ENCODE measurements around the gene FTCDNL1. TPM values are rescaled to one million over a fixed set of nuclear protein-coding genes. Genes with fewer than 3 reads are reported as not detected.

FTCDNL1 gene
- 1 to 10 TPM; 3.0 to 4.6 TPM for total RNA-seq

DNA sequence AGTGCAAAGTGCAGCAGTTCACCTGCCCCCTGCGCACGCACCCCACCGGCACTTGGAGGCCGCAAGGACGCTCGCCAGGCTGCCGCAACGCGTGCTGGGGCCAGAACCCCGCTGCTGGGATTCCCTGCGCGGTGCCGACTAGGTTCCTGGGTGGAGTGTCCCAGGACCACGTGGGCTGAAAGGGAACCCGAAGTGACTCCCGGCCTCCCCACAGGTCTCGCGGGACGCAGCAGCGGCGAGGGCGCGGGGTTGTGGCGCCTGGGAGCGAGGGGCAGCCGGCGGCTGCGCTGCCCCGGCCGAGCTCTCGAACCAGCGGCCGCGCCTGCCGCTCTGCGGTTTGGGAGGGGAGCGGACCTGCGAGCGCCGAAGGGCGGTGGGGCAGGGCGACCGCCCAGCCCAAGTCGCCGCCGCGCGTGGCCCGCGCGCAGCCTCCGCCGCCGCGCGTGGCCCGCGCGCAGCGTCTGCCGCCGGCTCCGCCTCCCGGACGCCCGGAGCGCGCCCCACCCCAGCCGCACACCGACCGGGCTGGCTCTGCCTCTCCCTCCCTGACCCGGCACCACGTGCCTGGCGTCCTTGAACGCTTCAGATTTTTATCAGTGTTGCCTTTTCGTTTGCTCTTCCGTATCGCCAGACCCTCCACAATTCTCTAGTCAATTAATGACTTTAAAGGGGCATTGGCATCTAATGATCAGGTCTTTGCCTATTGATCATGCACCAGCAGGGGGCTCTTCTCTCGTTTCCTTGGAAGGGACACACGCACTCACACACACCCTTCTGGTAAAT, at the start of gene FTCDNL1:
Gene FTCDNL1, minus strand, starts transcription at position 475 of the 783 bp plus-strand sequence. CDS start 2,230 bp downstream, outside the sequence.
- POLR2A ChIA-PET = no interaction called here
- CTCF ChIA-PET = no interaction called here

DNA sequence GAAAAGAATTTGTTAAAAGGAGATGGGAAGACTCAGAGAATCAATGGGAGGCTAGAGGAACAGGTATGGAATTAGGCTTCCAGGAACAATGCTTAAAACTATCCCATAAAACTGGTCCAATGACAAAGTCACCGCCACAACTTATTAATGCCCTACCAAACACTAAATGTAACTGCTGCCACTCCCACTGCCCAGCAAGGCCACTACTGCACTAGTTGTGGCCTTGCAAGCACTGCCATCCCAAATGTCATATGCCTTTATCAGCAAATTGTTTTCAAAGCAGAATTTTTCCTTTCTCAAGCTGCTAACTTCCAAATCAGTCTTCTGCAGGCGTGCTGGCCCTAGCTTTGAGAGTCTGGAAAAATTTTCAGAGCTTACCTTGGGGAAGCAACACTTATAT, 45.6 kb upstream of the FTCDNL1 start:
- CTCF ChIA-PET = no interaction called here
- POLR2A ChIA-PET = no interaction called here

DNA sequence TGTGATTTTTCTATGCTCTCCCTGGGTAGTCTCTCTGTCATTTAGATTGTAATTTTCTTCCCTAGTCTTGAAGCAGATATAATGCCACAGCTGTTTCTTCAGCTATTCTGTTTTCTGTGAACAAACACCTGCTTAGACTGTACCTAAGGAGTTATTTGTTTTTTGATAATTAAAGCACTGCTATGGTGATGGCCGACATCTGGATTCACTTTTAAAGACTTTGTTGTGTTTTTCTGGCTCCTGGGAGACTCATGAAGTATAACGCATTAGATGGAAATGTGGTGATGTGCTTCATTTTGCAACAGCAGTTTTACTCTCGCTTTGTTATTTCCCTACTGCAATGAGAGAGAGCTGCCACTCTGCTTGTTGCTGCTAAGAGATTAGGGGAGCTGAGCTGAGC, 44.4 kb upstream of the FTCDNL1 start:
- CTCF ChIA-PET = no interaction called here

DNA sequence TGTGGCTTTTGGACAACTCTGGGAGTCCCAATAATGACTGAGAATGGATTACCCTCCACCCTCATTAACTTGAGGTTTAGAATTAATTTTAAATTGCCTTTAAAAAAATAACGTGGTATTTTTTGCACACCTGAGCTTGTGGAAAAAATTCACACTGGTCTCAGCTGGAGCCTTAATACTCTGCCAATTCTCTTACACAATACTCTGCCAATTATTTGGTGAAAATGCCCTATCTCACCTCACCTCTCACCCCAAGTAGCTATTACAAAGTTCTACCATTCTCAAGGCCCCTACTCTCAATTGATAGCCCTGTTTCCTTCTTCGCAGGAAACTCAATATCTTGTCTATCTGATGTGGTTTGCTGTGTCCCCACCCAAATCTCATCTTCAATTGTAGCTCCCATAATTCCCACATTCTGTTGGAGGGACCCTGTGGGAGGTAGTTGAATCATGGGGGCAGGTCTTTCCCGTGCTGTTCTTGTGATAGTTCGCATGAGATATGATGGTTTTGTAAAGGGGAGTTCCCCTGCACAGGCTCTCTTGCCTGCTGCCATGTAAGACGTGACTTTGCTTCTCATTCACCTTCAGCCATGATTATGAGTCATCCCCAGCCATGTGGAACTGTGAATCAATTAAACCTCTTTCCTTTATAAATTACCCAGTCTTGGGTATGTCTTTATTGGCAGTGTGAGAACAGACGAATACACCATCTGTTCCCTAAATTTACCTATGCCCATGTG, 32.7 kb upstream of the FTCDNL1 start:
- ChIA-PET CTCF (interaction anchor here (0.6 kb wide), 1 partner anchor 20 kb away, joined by 4 read pairs; no protein-coding TSS in a partner anchor), POLR2A (no interaction called here)

More for the DNA sequence above, 44.4 kb upstream of the FTCDNL1 start:
- POLR2A ChIA-PET = no interaction called here

DNA sequence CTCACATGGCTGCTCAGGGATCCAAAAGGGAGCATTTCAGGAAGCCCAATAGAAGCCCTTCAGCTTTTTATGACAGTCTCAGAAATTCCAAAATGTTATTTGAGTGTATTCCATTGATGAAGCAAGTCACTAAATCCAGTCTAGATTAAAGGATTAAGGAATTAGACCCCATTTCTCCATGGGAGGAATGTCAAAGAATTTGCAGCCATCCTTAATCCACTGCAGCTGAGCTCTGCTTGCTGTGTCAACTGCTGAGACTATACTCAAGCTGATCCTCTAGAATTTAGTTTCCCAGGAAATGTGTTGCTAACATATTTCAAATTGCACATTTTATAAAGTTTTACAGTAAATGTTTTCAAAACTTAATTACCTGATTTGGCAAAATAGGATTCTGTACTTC, 31.7 kb upstream of the FTCDNL1 start:
- CTCF ChIA-PET = interaction anchor here (0.6 kb wide), 1 partner anchor 21 kb away, joined by 4 read pairs; no protein-coding TSS in a partner anchor
- POLR2A ChIA-PET = no interaction called here

DNA sequence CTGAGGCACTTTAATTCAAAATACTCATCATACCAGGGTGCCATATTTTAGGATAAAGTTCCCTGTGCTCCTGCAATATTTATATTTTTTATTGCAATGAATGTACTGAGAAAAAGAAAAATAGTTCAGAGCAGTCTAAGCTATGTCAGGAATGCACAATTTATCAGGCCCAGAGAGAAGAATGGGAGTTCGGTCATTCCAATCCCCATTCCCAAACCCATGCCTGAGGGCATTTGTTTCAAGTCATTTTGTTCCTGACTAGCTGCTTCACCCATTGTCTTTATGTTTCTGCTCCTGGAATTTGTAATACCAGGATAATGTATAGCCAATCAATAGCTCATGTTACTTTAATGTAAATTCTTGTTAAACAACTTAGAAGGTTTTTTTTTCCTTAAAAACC, 24.4 kb upstream of the FTCDNL1 start:
- CTCF ChIA-PET = no interaction called here

DNA sequence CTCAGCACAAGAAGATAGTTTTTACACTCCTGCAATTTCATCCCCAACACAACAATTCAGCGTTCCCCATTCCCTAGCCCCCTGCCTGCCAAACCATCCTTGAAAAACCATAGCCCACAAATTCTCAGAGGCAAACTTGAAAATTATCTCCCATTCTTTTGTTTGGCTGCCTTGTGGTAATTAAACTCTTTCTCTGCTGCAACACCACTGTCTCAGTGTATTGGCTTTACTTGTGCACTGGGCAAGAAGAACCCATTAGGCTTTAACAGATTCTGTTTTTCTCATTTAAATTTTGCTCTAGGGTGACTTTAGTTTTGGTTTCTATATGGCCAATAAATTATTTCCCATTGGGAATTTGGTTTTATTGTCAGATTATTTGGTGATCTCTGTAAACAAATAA, 23.2 kb upstream of the FTCDNL1 start:
- POLR2A ChIA-PET = no interaction called here

More for the DNA sequence above, 24.4 kb upstream of the FTCDNL1 start:
- POLR2A ChIA-PET = no interaction called here

DNA sequence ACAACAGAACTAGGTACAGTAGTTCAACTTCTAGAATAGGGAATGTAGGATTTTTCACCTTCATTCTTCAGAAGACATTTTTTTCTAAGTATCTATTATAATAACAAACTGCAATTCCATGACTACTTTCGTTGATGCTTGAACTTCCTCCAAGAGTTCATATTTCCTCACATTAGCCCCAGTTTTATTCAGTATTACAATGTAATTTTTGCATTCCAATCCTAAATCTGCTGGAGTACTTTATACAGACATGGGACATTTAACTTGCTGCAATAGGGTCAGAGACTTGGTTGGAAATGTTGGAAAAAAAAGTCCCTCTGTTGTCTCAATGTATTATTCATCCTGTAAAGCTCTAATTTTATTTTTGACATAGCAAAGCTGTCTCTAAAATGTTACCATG, 19.6 kb upstream of the FTCDNL1 start:
- POLR2A ChIA-PET = no interaction called here
- CTCF ChIA-PET = no interaction called here

More for the DNA sequence above, 23.2 kb upstream of the FTCDNL1 start:
- CTCF ChIA-PET = no interaction called here

DNA sequence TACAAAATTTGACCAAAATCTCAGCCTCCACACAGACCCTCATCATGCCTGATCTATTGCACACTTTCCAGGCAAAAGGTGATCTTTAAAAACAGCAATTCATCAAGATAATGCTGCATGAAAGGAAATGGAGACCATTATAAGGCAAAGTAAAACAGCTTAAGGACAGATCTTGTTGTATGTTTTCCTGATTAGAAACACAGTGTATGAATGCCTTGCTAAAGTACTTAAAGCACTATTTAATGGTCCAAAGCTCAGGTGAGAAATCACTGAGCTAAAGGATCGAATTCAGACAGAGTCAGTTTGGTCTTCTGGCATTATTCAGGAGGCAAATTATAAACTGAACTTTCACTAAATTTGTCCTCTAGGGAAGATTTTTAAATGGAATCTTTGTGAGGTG, 18.7 kb upstream of the FTCDNL1 start:
- CTCF ChIA-PET = no interaction called here
- POLR2A ChIA-PET = interaction anchor here (0.6 kb wide), 1 partner anchor 420 kb away, joined by 3 read pairs; no protein-coding TSS in a partner anchor

DNA sequence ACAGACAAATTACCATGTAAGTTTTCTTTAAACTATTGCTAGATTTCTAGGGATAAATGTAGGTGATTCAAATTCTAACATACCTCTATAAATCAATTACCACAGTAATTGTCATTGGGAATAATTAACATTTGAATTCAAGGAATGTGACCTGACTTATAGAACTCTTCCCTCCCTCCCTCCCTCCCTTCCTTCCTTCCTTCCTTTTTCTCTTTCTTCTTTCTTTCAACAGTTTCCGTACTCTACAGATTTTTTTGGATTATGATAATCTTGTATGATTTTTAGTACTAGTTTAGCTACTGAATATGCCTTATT, 18.2 kb upstream of the FTCDNL1 start:
- POLR2A ChIA-PET = interaction anchor here (0.6 kb wide), 1 partner anchor 421 kb away, joined by 3 read pairs; no protein-coding TSS in a partner anchor
- CTCF ChIA-PET = no interaction called here

DNA sequence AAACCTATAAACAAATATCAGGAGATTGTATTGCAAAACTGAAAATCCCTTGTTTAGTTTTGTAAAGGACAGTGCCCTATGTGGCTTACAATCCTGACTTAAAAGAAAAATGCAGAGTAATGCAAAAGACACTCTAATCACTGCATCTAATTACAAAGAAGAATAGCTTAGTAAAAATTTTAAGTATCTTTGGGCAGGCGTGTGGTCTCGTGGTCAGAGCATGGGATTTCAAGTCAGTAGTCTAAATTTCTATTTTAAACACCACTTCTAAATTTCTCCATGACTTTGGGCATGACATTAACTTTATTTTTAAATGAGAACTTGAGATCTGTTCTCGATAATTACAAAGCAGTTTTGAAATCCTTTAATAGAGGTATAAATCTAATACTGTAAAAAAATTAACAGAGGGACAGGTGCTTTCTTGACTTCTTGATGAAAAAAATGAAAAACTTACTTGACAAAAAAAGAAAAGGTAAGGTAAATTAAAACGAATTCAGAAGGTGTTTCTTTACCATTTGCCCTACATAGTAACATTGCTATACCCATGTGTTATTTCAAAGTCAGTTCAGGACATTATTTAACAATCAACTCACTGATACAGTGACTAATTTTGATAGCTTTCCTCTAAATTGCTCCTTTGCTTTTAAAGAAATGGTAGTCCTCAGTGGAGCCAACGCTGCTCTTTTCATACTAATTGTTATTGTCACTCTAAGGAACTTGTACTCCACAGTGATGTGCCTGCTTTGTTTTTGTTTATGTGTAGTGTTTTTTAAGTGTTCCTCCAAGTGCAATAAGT, 17.6 kb upstream of the FTCDNL1 start:
- POLR2A ChIA-PET = no interaction called here
- CTCF ChIA-PET = no interaction called here

DNA sequence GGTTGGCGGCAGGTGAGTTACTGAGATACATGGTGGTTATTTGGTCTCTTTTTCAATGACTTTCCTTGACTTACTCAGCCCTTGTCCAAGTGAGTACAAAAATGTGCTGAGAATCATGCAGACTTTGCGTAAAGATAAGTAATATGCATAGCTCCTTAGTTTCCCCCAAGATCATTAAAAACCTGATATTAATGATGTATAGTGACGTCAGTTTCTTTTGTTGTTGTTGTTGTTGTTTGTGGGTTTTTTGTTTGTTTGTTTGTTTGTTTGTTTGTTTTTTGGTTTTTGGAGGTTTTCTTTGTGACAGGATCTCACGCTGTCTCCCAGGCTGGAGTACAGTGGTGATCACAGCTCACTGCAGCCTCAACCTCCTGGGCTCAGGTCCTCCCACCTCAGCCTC, 14.9 kb upstream of the FTCDNL1 start:
- ChIA-PET POLR2A (no interaction called here), CTCF (no interaction called here)

DNA sequence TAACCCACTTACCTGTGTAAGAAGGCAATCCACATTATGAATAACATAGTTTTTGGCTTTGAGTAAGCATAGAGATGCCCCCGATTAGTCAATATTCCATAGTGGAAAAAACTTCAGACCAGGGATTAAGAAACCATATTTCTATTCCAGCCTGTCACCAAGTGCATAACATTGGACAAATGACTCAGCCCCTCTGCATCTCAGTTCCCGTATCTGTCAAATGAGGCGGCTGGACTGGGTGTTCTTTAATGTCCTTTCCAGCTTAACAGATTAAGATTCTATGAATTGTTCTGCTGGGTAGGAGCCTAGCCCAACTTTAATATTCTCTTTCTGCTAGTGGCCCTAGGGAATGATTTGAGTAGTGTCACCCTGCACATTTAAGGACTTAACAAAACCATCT, 11.8 kb upstream of the FTCDNL1 start:
- CTCF ChIA-PET = no interaction called here
- POLR2A ChIA-PET = no interaction called here

DNA sequence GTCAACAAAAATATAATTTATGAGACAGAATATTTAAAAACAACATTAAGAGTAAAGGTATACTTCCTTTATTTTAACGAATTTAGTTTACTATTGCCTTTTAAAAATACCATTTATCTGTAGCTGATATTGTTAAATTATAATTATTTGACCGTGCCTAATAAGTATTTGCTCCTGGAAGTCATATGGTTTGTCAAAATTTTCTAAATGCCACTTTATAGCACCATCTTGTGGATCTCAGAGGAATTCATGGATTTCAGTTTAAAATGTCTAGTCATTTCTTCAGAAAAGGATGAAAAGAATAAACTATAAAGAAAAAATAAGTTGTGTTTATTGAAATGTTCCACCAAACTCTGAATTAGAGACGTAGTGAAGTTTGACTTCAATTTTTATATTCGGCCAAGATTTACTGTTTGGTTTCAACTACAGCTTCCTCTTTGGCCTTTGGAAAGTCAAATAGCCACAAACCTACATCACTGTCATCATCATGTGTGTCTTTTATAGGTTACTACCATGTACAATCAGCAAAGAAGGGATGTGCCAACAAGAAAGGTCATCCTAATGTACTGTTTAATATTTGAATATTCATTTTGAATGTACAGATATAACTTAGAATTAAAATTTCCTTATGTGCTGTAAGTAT, 10.3 kb upstream of the FTCDNL1 start:
- CTCF ChIA-PET = no interaction called here
- POLR2A ChIA-PET = no interaction called here

DNA sequence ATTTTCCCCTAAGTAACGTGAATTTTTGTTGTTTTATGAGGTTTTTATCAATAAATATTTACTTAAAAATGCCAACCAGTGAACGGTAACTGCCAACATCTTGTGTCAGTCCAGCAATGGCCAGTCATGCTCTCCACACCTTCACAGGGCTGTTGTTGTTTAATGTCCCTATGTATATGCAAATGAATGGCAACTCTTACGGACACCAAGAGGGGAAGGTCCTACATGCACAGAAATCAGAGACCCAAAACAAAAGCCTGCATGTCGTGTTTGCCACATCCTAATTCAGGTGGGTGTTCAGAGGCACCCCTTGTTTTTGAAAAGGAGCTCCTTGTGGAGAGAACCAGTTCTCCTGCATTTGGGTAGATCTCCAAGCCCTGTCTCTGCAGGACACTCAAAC, 4.8 kb upstream of the FTCDNL1 start:
- POLR2A ChIA-PET = no interaction called here

DNA sequence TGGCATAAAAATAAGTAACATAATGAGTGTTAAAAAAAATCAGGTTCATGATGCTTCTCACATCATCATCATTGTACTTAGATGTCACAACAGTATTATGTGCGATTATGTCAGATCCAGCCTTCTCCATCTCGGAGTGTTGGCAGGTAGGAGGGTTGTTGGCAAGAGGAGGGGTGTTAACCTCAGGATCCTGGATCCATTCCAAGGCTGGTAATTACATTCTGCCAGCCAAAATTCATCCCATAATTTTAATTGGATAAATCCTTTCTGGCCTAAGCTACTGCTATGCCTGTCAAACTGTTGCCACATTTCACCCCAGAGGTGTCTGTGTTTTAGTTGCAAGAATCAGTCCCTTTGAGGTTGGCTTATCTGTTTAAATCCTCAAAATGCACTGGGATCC, 891 bp upstream of the FTCDNL1 start:
- ChIA-PET POLR2A (no interaction called here), CTCF (no interaction called here)

More for the DNA sequence above, 4.8 kb upstream of the FTCDNL1 start:
- CTCF ChIA-PET = no interaction called here

DNA sequence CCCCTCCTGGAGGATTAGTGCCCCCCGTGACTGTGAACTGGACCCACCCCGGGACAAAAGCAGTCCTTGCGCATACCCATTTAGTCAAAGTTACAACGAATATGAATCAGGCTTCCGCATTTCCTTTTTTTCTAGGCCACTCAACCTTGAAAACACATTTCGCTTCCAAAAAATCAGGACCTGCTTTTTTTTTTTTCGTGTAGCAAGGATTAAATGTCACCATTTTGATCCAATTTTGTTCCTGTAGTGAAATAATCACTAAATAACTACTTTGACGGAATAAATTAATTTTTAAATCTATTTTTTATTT, 464 bp upstream of the FTCDNL1 start:
- CTCF ChIA-PET = no interaction called here
- POLR2A ChIA-PET = no interaction called here

DNA sequence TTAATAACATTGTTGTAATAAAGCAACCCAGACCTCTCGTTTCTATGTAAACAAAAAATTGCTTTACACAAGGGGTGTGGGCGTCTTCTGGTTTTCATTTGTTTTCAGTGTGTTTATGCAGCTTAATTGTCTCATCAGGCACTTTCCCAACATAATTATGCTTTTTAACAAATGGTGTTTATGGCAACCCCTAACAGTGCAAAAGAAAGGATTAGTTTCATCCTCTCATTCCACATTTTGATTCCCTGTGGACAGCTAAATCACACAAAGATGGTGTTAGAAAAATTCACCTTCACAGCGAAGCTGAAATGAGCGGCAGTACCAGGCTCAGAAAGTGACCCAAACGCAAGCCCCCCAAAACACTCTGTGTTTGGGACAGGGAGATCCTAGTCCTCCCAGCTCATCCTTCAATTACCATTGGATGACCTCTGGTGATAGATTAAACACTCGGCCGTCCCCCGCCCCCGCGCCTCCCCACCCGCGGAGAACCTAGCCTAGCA, 724 bp downstream of the FTCDNL1 start:
- ChIA-PET POLR2A (no interaction called here), CTCF (no interaction called here)

DNA sequence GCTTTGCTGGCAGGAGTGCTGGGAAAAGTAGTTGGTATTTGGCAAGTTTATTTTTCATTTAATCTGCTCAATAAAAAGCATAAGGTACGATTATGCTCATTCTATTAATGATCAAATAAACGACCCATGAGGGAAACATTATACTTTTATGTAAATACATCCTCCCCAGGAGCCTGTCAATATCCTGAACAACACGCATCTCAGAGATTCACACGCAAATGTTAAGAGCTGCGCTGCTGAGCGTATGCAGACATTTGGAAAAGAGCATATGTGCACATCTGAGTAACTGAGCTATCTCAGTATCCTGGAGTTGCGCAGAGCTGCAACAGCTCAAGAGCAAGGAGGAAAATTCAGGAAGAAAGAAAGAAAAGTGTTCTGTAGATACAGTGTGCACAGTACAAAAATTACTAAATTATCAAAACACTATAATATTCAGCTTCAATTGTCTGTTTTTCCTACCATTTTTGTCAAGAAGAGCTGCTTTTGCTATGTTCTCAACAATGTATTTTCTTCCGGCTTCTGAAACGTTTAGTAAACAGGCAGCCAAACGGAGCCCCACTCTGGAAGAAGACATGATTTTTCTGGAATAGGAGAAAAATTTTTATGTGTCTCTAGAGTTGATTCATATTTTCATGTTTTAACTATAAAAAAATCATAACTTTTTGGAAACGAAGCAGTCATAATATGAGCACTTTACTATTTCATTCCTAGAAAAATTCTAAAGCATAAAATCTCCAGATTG, 2.4 kb downstream of the FTCDNL1 start:
- POLR2A ChIA-PET = no interaction called here
- CTCF ChIA-PET = no interaction called here

Measured in activated CD8-positive, alpha-beta memory T cell treated with anti-CD3 and anti-CD28 coated beads for 36 hours (primary cell).